Prostate gland (tissue), 2 donors: ENCODE results near the gene BTBD2.
A peak's percentile ranks its signal among the peaks of the same experiment; 100 is the strongest.

Experiments
- POLR2A ChIP-seq: fragments of 450-650 bp; IDR thresholded peaks from one replicate; pipeline ENCODE4 v1.6.1; 2016; ENCODE audit warnings: antibody characterized with exemption, mild to moderate bottlenecking
- TF ChIP-seq, protein P1 (sequence below), 4 experiments: fragments of 200-600 bp in 2 of 4; fragments of 450-650 bp in 2 of 4; sonication (generic) in 2 of 4; IDR thresholded peaks; 1 replicate in 3 of 4; 2 replicates in 1 of 4; pipeline ENCODE4 v1.5.1; 2016 to 2019; ENCODE audit warnings: antibody characterized with exemption in 4 of 4, mild to moderate bottlenecking in 2 of 4, moderate library complexity in 2 of 4

DNA sequence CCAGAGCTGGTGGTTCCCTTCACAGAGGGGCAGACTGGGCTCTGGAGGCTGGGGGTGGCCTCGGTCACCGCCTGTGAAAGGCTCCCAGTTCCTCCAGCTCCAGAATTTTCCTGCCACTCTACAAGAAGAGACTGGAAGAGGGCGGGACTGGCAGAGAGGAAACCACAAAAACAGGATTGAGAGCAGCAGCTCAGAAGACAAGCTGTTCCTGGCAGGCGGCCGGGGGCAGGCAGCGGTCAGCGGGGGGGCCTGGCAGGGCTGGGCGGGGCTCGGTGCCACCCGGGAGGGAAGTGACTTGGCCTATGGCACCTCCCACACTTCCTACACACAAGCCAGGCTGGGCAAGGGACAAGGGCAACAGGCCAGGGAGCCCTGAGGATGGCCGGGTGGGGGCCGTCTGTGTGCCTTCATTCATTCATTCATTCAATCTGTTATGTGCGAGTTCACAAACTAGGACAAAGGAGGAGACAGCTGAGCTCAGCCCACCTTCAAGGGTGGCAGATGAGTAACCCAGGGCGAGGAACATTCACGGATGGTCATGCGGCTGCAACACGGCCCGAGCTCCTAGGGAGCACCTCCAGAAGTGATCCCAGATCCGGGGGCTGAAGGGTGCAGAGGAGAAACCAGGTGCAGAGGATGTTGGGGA, 16.9 kb upstream of the BTBD2 start:
- TF ChIP-seq, protein P1, sequence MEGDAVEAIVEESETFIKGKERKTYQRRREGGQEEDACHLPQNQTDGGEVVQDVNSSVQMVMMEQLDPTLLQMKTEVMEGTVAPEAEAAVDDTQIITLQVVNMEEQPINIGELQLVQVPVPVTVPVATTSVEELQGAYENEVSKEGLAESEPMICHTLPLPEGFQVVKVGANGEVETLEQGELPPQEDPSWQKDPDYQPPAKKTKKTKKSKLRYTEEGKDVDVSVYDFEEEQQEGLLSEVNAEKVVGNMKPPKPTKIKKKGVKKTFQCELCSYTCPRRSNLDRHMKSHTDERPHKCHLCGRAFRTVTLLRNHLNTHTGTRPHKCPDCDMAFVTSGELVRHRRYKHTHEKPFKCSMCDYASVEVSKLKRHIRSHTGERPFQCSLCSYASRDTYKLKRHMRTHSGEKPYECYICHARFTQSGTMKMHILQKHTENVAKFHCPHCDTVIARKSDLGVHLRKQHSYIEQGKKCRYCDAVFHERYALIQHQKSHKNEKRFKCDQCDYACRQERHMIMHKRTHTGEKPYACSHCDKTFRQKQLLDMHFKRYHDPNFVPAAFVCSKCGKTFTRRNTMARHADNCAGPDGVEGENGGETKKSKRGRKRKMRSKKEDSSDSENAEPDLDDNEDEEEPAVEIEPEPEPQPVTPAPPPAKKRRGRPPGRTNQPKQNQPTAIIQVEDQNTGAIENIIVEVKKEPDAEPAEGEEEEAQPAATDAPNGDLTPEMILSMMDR (IDR thresholded peaks at IDR 0.05): no peak
- TF ChIP-seq POLR2A: peak; percentile 75
